Activated CD4-positive, alpha-beta T cell treated with anti-CD3 and anti-CD28 coated beads, Interleukin-2, amount 10 ng/mL, durations not matched to agents 24 days and 14 days (primary cell): Measurements from ENCODE around the gene MOB3C. TPM values are rescaled to one million over a fixed set of nuclear protein-coding genes. Genes with fewer than 3 reads are reported as not detected.

ENCODE experiments used
- DNase-seq: peaks from one replicate; pipeline ENCODE4 v3.0.0; 2022
- H3K27ac Mint-ChIP-seq: one replicate; pipeline ENCODE4 v1.8.0; 2022; ENCODE audit warnings: mild to moderate bottlenecking, mixed read lengths
- H3K27me3 Mint-ChIP-seq: one replicate; pipeline ENCODE4 v1.8.0; 2022; ENCODE audit warnings: mixed read lengths
- H3K36me3 Mint-ChIP-seq: one replicate; pipeline ENCODE4 v1.8.0; 2022; ENCODE audit warnings: low read depth, mild to moderate bottlenecking, mixed read lengths
- H3K4me1 Mint-ChIP-seq: one replicate; pipeline ENCODE4 v1.8.0; 2021; ENCODE audit warnings: mixed read lengths
- H3K4me3 Mint-ChIP-seq: one replicate; pipeline ENCODE4 v1.8.0; 2022; ENCODE audit warnings: mild to moderate bottlenecking, moderate library complexity, mixed read lengths
- H3K9me3 Mint-ChIP-seq: one replicate; pipeline ENCODE4 v1.8.0; 2021; ENCODE audit warnings: mixed read lengths
- intact Hi-C: fragments of 100-400 bp; cut with micrococcal nuclease; formaldehyde crosslinking; loops from one replicate; pipeline ENCODE4 v1.15.1; 2023
- total RNA-seq: library from RNA; stranded (reverse); gene quantifications from 2 replicates; pipeline ENCODE4 v1.2.3, GENCODE V29; 2022

The MOB3C gene
- total RNA-seq, 1 donor from 2014 or later: 15.0 TPM

DNA sequence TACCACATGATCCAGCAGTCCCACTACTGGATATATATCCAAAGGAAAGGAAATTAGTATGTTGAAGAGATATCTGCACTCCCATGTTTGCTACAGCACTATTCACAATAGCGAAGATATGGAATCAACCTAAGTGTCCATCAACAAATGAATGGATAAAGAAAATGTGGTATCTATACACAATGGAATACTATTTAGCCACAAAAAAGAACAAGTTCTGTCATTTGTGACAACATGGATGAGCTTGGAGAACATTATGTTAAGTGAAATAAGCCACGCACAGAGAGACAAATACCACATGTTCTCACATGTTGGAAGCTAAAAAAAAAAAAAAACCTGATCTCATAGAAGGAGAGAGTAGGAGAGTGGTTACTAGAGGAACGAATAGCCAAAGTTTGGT, 33.9 kb upstream of the MOB3C start:
- Mint-ChIP-seq H3K27ac (no peak overlapping the region), H3K4me1 (peaks cover 16% of the 10 kb centered on the region), H3K27me3 (no peaks in the 10 kb centered on the region), H3K4me3 (no peak overlapping the region), H3K9me3 (peaks cover 15% of the 10 kb centered on the region), H3K36me3 (peaks cover 71% of the 10 kb centered on the region)
- intact Hi-C loops: no loop called here
- DNase-seq: no peak

DNA sequence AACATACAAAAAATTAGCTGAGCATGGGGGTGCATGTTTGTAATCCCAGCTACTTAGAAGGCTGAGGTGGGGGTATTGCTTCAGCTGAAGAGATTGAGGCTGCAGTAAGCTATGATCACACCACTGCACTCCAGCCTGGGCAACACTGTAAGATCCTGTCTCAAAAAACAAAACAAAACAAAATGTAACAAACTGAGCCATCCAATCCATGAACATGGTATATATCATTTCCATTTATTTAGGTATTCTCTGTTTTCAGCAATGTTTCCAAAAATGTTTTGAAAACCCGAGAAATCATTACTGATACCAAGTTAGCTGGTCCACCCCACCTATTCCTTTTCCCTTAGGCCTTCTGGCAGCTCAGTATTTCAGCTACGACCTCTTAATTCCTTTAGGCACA, 33.2 kb upstream of the MOB3C start:
- no peaks in the 10 kb centered on the region for H3K27me3 Mint-ChIP-seq
- no peak overlapping the region for H3K27ac Mint-ChIP-seq
- intact Hi-C loops: no loop called here
- DNase-seq: no peak
- no peak overlapping the region for H3K4me3 Mint-ChIP-seq
- peaks cover 11% of the 10 kb centered on the region for H3K9me3 Mint-ChIP-seq
- peaks cover 69% of the 10 kb centered on the region for H3K36me3 Mint-ChIP-seq
- H3K4me1 Mint-ChIP-seq: peaks cover 16% of the 10 kb centered on the region

DNA sequence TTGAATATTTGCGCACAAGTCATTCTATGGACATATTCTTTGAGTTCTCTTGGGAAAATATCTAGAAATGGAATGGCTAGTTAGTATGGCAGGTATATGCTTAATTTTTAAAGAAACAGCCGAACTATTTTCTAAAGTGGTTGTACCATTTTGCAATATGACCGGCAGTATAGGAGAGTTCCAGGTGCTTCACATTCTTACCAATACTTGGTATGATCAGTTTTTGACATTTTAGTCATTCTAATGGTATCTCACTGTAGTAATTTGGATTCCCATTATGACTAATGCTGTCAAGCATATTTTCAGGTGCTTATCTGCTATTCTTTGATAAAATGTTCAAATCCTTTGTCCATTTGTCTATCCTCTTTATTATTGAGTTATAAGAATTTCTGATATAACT, 31.0 kb upstream of the MOB3C start:
- Mint-ChIP-seq H3K36me3 (peaks cover 59% of the 10 kb centered on the region), H3K9me3 (peaks cover 9% of the 10 kb centered on the region), H3K4me1 (peaks cover 4% of the 10 kb centered on the region)

DNA sequence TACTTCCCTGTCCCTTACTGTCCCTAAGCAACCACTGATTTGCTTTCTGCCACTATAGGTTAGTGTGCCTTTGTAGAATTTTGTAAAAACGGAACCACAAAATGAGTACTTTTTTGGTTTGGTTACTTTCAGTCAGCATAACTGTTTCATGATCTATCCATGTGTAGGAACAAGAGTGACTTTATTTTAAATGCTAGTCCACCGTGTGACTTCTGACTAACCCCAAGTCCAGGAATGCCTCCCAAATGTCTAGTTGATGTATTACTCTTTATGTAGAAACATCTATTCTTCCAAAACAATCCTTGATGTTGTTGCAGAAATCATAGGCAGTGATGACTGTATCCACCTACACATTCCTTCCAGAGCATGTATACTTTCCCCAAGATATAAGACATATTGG, 30.2 kb upstream of the MOB3C start:
- intact Hi-C loops: loop anchor here (2.0 kb wide), 1 partner anchor 22 kb away; the partner anchor contains the start of gene ATPAF1
- Mint-ChIP-seq H3K4me3 (no peak overlapping the region), H3K27ac (no peak overlapping the region), H3K4me1 (peaks cover 4% of the 10 kb centered on the region), H3K27me3 (no peaks in the 10 kb centered on the region), H3K36me3 (peaks cover 59% of the 10 kb centered on the region), H3K9me3 (peaks cover 9% of the 10 kb centered on the region)
- DNase-seq: no peak

More for the DNA sequence above, 31.0 kb upstream of the MOB3C start:
- DNase-seq: no peak
- intact Hi-C loops: loop anchor here (2.0 kb wide), 1 partner anchor 21 kb away; the partner anchor contains the start of gene ATPAF1
- Mint-ChIP-seq H3K4me3 (no peak overlapping the region), H3K27ac (peak overlapping the region; percentile 3), H3K27me3 (no peaks in the 10 kb centered on the region)

DNA sequence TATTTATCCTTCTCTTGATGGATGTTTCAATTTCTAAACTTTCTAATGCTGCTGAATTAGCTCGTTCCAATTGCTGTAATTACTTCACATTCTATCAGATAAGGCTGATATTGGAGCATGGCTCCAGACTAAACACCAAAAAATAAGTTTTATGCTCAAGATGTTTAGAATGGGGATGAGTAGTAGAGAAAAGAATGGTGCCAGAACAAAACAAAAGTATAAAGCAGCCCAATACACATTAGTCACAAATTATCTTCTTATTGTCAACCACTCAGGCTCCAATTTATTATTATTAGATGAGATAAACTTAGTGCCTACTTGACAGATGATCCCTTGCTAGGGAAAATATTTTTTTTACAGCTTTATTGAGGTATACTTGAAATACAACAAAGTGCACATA, 29.7 kb upstream of the MOB3C start:
- Mint-ChIP-seq H3K27ac (no peak overlapping the region), H3K9me3 (peaks cover 9% of the 10 kb centered on the region), H3K27me3 (no peaks in the 10 kb centered on the region), H3K4me3 (no peak overlapping the region), H3K36me3 (peaks cover 61% of the 10 kb centered on the region), H3K4me1 (peaks cover 4% of the 10 kb centered on the region)
- intact Hi-C loops: loop anchor here (2.0 kb wide), 1 partner anchor 22 kb away; the partner anchor contains the start of gene ATPAF1
- no peak for DNase-seq

DNA sequence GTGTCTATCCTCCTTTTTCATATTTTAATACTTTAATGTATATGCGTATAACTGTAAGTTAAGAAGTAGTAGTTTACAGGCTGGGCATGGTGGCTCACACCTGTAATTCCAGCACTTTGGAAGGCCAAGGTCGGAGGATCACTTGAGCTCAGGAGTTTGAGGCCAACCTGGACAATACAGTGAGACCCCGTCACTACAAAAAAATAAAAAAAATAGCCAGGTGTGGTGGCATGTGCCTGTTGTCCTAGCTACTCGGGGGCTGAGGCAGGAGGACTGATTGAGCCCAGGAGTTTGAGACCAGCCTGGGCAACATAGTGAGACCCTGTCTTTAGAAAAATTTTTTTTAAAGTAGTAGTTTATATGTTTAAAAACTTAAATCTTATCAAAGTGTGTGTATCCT, 29.2 kb upstream of the MOB3C start:
- H3K36me3 Mint-ChIP-seq: peaks cover 59% of the 10 kb centered on the region
- no peak for DNase-seq
- H3K9me3 Mint-ChIP-seq: peaks cover 9% of the 10 kb centered on the region
- no peak overlapping the region for H3K27ac Mint-ChIP-seq
- no peak overlapping the region for H3K4me3 Mint-ChIP-seq
- peaks cover 4% of the 10 kb centered on the region for H3K4me1 Mint-ChIP-seq
- no peaks in the 10 kb centered on the region for H3K27me3 Mint-ChIP-seq
- intact Hi-C loops: loop anchor here (2.0 kb wide), 1 partner anchor 23 kb away; the partner anchor contains the start of gene ATPAF1

DNA sequence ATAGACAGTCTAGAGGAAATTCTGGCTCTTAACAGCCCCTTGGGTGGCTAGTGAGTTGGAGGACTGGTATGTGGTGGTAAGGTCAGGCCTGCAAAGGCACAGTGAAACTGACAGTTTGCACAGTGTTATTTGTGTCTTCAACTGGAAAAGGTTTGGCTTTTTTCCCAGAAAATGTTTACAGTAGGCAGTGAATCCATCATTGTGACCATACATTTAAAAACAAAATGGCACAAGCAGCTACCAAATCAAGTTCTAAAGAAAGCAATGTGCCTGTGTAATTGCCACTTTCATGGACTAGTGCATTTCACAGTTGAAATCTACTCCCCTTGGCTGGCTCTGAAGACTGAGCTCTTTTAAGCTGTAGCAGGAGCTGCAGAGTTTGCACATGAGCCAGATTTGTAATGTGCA, 26.8 kb upstream of the MOB3C start:
- no peaks in the 10 kb centered on the region for H3K27me3 Mint-ChIP-seq
- no peak overlapping the region for H3K27ac Mint-ChIP-seq
- no peak for DNase-seq
- peaks cover 49% of the 10 kb centered on the region for H3K36me3 Mint-ChIP-seq
- H3K9me3 Mint-ChIP-seq: no peaks in the 10 kb centered on the region
- H3K4me3 Mint-ChIP-seq: no peak overlapping the region
- intact Hi-C loops: no loop called here
- H3K4me1 Mint-ChIP-seq: peaks cover 4% of the 10 kb centered on the region

DNA sequence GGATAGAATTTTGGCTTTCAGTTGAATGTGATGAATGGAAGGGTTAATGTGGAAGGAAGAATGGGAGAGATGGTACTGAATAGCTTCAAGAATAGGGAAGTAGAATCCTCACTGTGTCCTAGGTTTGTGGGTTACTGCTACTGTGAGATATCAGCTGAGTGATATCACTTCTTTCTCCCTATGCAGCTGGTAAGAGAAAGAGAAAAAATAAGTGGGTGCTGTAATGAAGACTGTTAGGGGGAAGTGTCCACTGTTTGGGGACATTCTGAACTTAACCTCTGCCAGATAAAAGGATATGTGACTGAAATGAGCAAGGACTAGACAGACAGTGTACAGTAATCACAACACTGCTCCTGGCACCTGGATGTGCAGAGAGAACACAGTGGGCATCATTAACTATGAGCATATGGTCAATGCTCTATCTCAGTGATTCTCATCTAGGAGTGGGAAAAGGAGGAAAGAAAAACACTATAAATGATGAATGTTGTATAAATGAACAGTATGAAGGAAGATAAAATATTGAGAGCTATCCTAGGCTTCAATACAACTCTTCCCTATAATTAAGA, 25.6 kb upstream of the MOB3C start:
- Mint-ChIP-seq H3K36me3 (peaks cover 43% of the 10 kb centered on the region), H3K4me1 (peaks cover 4% of the 10 kb centered on the region), H3K27me3 (no peaks in the 10 kb centered on the region), H3K9me3 (no peaks in the 10 kb centered on the region), H3K4me3 (no peak overlapping the region), H3K27ac (no peak overlapping the region)
- DNase-seq: no peak
- intact Hi-C loops: no loop called here

DNA sequence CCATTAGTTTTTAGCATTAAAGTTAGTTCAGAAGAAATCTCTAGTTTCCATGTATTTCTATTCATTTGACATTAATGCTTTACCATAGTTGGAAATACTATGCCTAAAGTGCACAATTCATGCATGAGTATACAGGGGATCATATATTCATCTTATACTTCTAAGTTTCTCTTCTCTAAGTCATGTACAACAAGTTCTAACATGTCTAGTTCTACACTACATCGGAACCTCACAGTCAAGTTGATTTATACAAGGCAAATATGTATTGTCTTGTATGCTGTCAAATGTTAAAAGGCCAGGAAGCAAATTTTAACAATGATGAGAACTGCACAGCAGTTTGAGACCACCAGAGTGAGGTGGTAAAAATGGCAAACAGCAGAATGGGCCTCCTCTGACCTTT, 22.9 kb upstream of the MOB3C start:
- Mint-ChIP-seq H3K27ac (no peak overlapping the region), H3K27me3 (no peaks in the 10 kb centered on the region), H3K4me1 (no peaks in the 10 kb centered on the region), H3K36me3 (peaks cover 47% of the 10 kb centered on the region), H3K4me3 (no peak overlapping the region), H3K9me3 (no peaks in the 10 kb centered on the region)
- intact Hi-C loops: no loop called here
- no peak for DNase-seq

DNA sequence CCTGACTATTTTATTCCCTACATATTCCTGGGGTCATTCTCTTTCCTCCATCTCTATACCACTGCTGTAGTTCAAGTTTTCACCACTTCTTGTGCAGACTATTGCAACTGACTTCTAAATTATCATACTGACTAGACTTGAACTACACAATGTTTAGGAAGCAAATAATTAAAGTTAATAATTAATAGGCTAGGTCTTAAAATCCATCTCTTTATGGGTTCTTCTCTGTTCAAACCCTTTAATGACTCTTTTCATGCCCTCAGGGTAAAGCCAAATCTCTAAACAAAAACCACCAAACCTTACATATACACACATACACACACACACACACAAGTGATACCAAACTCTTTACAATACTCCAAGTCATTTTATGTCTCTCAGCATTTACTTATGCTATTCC, 22.3 kb upstream of the MOB3C start:
- intact Hi-C loops: no loop called here
- Mint-ChIP-seq H3K4me3 (no peak overlapping the region), H3K36me3 (peaks cover 54% of the 10 kb centered on the region), H3K9me3 (no peaks in the 10 kb centered on the region), H3K4me1 (no peaks in the 10 kb centered on the region), H3K27me3 (no peaks in the 10 kb centered on the region), H3K27ac (no peak overlapping the region)
- DNase-seq: no peak

DNA sequence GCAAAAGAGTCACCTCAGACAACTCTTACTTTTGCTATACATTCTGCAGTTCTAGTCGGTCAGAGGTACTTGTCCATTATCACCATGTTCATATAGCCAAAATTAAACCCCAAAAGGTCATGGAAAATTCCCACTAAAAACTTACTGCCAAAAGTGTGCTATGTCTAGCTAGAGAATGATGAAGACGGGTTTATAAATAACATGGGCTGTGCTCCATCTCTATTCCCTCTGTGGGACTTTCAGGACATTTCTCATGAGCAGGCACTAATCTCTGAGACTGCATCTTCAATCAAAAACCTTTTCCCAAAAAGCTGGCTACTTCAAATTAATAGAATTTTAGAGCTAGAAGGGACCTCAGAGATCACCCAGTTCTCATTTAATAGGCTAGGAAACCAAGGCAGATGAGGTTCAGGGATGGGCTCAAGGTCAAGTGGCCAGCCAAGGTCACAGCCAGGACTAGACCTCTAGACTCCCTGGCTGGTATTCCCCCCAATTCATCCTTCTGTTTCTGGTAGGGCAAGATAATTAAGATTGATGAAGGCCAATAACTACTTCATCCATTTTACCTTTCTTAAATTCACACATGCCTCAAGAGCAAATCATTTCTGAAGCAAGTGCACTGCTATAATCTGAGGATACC, 21.0 kb upstream of the MOB3C start:
- Mint-ChIP-seq H3K27me3 (no peaks in the 10 kb centered on the region), H3K27ac (no peak overlapping the region), H3K4me1 (no peaks in the 10 kb centered on the region), H3K36me3 (peaks cover 55% of the 10 kb centered on the region), H3K9me3 (no peaks in the 10 kb centered on the region), H3K4me3 (no peak overlapping the region)
- intact Hi-C loops: no loop called here
- DNase-seq: no peak

DNA sequence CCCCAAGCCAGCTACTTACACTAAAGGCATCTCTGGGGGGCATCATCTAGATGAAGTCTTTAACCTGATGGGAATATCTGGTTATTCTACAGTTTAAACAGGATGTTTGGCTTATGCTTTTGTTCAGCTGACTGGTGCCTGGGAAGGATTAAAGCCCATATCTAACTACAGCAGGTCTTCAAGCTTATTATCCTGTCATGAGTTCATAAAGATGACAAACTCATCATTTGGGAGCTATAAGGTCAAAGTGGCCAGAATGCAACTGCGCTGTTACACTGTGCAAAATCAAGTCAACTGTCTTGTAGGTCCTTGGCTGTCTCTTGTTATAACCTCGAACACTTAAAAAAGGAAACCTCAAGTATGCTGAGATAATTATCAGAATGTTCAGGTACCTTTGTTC, 18.6 kb upstream of the MOB3C start:
- no peaks in the 10 kb centered on the region for H3K27me3 Mint-ChIP-seq
- intact Hi-C loops: no loop called here
- no peak overlapping the region for H3K27ac Mint-ChIP-seq
- no peaks in the 10 kb centered on the region for H3K4me1 Mint-ChIP-seq
- no peaks in the 10 kb centered on the region for H3K9me3 Mint-ChIP-seq
- peaks cover 47% of the 10 kb centered on the region for H3K36me3 Mint-ChIP-seq
- DNase-seq: no peak
- H3K4me3 Mint-ChIP-seq: no peak overlapping the region

DNA sequence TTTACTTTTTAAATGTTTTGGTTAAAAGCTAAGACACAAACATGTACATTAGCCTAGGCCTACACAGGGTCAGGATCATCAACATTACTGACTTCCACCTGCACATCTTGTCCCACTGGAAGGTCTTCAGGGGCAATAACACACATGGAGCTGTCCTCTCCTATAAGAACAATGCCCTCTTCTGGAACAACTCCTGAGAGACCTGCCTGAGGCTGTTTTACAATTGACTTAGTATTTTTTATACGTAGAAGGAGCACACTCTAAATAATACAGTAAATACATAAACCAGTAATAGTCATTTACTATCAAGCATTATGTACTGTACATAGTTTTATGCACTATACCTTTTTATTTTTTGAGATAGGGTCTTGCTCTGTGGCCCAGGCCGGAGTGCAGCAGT, 14.1 kb upstream of the MOB3C start:
- H3K4me1 Mint-ChIP-seq: no peaks in the 10 kb centered on the region
- H3K27me3 Mint-ChIP-seq: no peaks in the 10 kb centered on the region
- H3K27ac Mint-ChIP-seq: no peak overlapping the region
- no peaks in the 10 kb centered on the region for H3K9me3 Mint-ChIP-seq
- H3K36me3 Mint-ChIP-seq: peaks cover 34% of the 10 kb centered on the region
- H3K4me3 Mint-ChIP-seq: no peak overlapping the region
- intact Hi-C loops: no loop called here
- DNase-seq: no peak

DNA sequence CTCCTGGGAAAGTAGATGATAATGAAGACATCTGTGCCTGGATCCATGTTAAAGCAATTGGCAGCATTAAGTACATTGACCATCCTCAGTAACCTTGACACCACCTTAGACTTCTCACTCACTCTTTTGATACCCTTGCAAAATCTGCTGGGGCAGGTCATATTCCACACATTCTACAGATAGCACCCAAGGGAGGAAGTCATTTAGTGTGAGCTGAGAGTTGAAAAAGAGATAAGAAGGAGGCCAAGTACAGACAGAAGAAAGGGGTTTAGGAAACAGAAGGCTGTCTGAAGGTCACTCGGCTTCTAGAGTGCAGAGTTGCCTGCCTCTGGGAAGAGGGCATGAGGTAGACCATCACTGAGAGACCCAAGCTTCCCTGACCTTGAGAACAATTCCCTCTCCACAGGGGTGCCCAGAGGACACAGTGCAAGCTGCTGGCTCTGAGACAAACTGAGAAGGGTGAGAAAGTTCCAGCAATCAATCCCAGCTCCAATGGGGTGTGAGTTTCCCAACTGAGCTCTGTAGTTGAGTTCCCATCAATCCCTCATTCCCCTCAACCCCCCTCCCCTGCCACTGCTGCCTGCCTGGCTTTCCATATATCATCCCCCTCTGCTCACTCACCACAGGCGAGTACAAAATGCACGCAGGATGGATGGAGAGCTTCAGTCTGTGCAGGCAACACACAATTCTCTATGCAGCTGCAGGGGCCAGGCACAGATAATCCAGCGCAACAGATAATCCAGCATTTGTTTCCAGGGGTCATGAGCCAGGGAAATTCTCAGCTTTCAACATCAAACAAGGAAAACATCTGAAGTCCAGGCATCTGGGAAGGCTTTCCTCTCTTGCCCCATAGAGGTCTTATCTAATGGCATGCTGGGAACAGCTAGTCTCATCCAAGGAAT, 7.4 kb upstream of the MOB3C start:
- no peak overlapping the region for H3K4me3 Mint-ChIP-seq
- no peaks in the 10 kb centered on the region for H3K27me3 Mint-ChIP-seq
- H3K4me1 Mint-ChIP-seq: peaks cover 9% of the 10 kb centered on the region
- DNase-seq: no peak
- H3K36me3 Mint-ChIP-seq: peaks cover 3% of the 10 kb centered on the region
- H3K27ac Mint-ChIP-seq: no peak overlapping the region
- intact Hi-C loops: no loop called here
- no peaks in the 10 kb centered on the region for H3K9me3 Mint-ChIP-seq
